ENCODE data around the gene LRRC52.

LRRC52 gene, protein sequence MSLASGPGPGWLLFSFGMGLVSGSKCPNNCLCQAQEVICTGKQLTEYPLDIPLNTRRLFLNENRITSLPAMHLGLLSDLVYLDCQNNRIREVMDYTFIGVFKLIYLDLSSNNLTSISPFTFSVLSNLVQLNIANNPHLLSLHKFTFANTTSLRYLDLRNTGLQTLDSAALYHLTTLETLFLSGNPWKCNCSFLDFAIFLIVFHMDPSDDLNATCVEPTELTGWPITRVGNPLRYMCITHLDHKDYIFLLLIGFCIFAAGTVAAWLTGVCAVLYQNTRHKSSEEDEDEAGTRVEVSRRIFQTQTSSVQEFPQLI

DNA sequence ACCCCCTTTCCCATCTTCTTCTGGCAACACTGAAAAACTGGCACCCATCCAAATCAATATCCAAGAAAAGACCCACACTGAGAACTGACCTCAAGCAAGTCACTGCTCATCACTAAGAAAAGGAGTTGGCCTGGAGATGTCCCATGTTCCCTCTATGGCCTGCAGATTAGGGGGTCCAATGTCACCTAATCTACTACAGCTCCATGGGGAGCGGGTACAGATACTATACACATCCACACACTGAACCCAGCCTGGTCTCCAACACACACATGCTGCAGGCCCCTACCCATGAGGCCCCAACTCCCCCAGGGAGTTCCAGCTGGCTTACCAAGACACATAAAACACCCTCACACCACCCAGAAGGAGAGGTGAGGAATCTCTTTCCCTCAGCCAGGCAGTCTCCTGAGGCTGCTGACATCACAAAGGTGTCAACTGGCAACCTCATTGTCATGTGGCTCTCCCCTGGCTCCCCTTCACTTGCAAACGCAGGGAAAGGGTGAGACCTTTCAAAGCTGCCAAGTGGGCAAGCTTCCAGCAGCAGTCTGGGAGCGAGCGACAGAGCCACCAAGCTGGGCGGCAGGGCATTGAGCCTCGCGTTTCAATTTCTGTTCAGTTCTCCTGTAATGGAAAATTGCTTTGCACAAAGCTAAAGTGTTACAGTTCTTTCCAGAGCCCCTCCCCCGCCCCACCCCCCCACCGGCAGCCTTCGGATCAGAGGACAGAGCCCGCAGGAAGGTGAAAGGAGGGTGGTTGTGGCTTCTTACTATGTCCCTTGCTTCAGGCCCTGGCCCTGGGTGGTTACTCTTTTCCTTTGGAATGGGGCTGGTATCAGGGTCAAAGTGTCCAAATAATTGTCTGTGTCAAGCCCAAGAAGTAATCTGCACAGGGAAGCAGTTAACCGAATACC lies at the start of gene LRRC52:
Gene LRRC52 (plus strand): TSS at position 469 of the 907 bp plus-strand sequence. CDS start 297 bp downstream, at position 766.
- DNase-seq (ENCODE audit: low read depth) = no peak

DNA sequence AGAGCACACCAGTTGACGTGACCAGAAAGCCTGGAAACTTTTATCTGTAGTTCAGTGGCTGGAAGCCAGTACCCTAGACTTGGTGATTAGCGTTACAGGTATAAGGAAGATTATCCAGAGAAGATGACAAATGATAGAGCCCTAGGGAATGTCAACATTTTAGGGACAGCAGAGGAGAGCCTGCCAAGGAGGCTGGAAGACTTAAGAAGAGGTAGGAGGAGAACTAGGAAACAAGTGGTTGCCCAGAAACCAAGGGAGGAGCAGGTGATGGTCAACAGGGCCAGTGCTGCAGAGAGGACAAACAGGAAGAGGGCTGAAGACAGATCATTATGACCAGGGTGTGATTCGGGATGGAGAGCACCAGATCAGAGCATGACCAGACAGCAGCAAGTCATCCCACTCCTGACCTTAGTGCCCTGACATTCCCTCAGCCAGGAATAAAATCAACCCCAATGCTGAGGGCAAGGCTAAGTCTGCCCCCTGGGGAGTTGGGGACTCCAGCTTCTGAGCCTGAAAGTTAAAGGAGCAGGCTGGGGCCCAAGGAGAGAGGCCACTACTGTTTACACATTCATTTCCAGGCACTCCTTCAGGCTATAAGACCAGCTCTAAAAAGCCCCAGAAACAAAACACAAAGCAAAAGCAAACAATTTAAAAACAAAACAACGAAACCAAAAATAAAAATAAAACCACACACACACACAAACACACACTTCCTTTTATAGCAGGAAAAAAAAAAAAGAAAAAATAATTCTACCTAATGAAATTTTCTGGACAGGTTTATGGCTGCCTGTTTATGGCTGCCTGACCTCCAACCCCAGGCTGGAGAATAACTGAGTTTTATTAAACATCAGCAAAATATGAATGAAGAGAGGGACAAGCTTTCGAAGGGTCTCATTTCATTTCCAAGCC lies 48.6 kb upstream of the LRRC52 start:
- no peak for DNase-seq (ENCODE audit: low read depth)

DNA sequence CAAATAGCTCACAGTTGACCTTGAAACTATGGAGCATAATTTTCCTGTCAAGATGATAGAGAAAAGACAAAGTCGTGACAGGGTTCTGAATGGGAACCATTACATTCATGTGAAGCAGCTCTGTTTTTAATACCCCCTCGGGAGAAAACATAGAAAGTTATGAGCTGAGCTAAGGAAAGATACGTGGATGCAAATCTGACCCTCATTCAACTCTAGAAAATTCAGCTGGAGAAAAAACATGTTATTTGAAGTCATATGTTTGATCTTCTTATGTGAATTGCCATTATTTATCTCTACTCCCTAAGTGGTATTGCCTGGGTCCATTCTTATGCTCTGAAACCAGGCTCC lies 48.0 kb upstream of the LRRC52 start:
- DNase-seq (ENCODE audit: low read depth) = no peak

DNA sequence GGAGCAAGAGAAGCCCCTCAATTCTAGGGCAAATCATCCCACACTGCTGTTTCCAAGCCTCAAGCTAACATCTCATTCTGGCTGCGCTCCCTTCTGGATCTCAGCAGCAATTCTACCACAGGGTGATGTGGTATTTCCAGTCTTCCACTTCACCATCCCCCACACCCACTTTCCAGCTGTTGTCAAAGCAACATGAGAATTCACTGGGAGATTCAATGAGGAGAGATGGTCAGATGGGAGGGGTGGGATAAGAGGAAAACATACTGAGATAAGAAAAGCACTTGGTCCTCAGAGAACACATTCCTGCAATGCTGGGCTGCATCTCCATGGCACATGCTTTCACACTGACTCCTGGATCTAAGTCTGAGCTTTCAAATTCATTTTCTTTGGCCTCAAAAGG lies 47.3 kb upstream of the LRRC52 start:
- no peak for DNase-seq (ENCODE audit: low read depth)

DNA sequence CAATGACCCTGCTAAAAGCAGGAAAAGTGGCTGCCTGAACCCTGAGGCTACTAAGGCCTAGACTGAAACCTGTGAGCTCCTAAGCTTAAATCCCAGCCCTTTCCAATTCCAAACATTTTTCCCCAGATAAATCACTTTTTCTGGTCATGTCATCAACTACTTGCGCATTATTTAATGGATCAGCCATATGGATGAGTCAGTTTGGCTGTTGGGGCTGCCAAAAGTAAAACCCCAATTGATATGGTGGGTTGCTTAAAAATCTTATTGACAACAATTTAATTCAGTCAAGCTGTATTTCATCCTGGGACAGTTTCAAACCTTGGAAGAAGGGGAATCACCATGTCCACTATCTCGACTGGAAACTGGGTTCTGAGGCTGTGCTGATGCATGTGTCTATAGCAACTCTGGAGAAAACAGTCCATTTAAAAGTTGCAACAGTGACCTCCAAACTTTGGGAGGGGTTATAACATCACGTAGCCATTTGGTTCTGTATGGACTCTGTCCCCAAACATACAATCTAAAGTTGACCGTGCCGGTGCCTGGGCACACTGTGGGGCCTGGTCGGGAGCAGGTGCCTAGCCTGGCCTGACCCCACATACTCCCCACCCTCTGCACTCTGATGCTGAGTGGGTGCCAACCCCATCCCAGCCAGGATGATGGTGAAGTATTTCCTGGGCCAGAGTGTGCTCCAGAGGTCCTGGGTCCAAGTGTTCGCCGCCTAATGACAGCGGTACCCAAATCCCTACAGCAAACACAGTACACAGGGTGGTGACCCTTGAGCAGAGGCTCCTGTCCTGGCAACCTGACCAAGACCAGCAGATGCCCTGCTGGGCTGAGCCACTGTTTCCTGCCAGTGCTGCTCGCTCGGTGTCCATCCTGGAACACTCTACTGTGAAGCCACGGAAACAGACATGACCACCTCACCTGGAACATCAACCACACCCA lies 46.5 kb upstream of the LRRC52 start:
- DNase-seq (ENCODE audit: low read depth) = no peak

DNA sequence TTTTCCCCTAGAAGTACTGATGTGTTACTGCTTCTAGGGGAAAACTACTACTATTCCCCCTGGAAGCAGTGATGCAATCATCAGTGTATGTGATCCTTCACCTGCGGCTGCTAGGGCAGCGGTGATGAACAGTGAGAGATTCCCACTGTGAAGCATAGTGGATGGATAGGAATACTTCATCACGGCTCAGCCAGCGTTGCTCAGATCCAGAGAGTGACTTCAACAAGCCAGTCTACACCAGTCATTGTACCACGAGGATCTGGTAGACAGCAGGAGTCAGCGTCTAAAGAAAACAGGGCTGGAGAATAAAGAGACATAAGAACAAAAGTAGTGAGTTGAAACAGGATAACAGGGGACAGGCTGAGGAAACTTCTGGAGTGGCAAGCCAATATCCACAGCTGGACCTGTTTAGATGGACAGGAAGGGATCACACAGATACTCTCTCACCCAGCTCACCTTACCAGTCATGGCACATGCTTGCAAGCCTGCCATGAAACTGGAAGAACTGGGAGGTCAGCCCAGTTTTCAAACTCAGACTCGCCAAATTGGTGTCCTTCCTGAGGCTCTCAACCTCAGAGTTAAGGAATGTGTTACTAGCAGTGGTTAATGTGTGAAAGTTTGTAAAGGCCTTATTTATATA lies 42.4 kb upstream of the LRRC52 start:
- no peak for DNase-seq (ENCODE audit: low read depth)

DNA sequence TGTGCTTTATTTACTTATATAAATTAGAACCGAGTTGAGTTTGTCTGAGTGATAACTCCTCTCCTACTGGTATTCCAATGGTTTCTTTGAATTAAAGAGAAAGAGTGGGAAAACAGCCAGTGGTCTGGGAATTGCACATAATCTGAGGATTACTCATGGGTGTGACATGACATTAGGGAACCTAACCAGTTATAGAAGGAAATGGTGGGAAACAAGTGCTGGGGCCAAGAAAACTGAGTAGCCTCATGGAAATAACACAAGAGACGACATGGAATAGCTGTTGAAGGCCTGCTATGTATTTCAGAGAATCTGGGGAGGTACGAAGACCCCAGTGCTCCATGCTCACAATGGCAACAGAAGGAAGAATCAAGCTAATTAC lies 41.8 kb upstream of the LRRC52 start:
- no peak for DNase-seq (ENCODE audit: low read depth)

DNA sequence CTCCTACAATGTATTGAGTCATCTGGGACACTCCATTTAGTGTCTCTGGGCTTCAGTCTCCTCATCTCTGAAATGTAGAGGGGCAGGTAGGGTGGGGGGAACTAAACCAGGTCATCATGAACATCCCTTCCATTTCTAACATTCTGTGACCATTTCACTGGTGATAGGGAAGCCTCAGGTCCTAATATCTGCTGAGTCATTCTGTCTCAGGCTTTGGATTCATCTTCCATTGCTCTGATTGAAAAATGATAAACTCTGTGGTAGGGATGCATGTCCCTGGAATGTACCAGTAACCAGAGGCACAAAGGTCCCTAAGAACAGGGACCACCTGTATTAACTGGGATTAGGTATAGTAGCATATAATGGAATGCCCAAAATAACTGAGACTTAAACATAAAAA lies 36.2 kb upstream of the LRRC52 start:
- DNase-seq (ENCODE audit: low read depth) = no peak

DNA sequence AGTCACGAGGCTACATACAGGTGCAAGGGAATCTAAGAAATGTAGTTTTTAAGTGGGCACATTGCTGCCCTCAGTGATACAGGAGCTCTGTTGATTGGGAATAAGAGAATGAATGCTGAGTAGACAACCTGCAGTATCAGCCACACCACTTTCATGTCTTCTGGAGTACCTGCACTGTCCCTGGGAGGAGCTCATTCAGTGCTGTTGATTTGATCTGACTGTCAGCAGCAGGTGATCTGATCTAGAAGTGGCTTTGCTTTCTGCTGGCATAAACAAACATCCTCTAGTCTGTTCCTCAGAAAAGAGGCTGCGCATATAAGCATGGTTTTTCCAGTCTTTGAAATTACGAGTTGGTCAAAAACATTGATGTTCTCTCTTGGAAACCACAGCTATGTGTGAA lies 35.5 kb upstream of the LRRC52 start:
- DNase-seq (ENCODE audit: low read depth) = no peak

DNA sequence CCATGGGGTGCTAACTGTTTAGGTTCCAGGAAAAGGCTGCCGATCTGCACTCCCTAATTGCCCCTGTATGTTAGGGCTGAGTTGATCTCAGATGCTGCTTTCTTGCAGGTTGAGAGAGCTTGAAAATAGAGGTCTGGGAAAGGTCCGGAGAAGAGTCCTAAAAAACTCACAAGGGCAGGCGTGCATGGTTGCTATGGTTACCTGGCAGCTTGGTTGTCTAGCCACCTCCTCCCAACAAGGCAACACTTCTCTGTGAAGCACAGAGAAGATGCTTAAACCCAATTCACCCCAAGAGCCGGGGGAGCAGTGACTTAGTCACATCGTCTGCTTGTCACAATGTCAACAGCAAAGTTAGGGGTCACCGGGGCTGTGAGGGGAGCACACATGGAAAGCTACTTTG lies 31.0 kb upstream of the LRRC52 start:
- DNase-seq (ENCODE audit: low read depth) = no peak

DNA sequence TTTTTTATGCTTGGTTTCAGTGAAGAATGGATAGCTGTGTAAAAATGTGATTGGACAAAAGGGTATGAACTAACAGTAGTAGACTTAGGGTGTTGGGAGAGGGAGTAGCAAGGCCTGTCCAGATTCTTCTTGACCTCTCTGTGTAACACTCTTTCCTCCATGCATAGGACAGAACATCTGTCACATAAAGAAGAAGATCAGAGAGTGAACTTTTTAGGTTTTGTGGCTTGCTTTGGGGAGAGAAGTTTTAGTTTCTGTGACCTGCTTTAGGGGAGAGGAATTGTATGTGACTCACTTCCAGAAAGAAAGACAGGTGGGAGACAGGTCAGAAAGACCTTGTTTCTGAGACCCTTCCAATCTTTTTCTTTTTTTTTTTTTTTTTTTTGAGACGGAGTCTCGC lies 27.3 kb upstream of the LRRC52 start:
- DNase-seq (ENCODE audit: low read depth) = no peak

DNA sequence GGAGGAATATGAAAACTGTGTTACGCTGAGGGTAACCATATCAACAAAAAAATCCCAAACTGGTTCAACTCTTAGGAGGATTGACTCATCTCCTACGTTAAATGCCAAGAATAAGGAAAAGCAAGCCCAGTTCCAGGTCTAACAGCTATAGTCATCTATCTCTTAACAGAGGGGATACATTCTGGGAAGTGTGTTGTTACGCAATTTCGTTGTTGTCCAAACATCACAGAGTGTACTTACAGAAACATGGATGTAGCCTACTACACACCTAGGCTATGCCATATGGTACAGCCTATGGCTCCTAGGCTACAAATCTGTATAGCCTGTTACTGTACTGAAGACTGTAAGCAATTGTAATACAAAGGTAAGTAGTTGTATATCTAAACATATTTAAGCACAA lies 23.2 kb upstream of the LRRC52 start:
- DNase-seq (ENCODE audit: low read depth) = no peak

DNA sequence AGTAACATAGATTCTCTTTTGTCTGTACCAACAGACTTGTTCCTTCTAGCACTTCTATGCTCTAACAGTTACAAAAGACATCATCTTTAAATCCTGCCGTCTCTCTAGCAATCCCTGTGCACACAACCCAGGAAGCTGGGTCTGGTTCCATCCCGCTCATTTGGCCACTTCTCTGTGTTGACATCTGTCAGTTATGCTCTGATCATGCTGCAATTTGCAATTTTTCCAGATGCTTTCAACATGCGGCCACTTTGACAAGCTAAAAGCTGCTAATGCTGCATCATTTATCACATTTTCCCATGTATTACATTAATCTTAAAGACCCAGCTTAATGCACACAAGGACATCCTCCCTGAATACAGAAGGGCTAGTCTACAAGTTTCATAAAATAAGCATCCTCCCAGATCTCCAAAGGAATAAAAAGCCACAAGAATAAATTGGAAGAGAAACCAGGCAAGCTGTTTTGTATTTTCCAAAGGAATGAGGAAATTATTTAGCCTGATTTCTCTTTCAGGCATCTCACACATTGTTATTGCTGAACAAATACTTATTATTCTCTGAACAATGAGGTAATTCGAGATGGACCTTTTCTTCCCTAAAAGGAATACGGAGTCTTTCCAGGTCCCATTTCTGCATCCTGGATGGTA lies 19.0 kb upstream of the LRRC52 start:
- no peak for DNase-seq (ENCODE audit: low read depth)

DNA sequence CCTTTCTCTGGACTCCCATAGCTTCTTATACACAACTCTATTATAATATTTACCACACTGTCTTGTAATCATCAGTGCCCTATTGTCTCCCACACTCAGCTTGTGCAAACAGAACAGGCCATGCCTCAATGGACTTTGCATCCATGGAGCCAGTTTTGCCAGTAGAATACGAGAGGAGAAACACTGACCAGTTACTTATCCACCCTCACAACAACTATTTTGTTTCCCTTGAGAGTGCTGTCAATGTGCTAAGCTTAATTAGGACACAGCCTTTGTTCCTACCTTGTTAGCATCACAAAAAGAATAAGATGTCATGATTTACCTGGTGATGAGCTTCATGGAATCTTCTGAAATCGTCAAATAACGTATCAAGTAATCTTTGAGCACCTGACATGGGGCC lies 18.1 kb upstream of the LRRC52 start:
- no peak for DNase-seq (ENCODE audit: low read depth)

DNA sequence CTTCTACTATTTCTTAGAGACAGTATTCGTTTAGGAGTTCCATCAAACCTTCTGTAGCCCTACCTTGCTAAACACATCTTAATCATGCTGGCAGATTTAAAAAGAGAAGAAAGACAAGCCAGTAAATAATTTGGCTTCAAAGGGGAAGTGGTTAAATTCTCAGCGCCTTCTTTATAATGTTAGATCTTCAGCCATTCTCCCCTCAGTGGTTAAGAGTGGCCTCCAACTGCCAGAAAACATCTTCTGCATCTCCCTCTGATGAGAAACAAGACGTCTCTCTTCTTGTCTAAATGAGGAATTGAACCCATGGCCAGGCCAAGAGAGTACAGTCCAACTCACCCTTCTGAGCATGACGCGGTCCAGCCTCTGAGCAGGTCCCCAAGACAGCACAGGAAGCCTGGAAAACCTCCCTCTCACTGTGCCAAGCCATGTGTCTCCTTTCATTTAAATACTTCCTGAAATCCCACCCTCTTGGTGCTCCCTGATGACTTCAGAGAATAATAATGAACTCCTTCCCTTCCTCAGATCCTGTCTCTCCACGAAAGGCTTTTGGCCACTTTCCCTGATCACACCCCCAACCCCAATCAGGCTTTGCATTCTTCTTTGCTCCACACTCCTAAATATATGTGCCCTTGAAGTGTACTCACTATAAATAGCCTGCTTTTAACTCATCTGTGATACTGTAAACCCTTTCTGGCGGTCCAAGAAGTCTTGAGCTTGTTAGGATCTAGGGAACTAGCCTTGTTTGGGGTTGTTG lies 16.4 kb upstream of the LRRC52 start:
- DNase-seq (ENCODE audit: low read depth) = no peak

DNA sequence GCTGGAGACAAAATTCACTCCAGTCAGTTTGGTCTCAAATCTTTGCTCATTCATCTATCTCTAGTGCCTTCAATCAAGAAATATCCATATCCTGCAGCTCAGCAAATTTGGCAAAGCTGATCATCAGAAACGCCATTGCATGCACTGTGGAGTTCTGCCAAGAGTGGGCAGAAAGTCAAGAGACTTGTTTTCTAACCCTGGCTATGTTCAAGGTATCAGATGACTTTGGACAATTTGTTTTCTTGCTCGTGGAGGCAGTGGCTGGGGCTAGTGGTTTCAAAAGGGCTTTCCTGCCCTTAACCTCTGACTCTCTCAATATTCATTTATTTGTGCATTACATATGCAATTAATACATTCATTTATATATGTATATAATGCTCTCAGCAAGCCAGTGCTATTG lies 12.8 kb upstream of the LRRC52 start:
- DNase-seq (ENCODE audit: low read depth) = no peak

DNA sequence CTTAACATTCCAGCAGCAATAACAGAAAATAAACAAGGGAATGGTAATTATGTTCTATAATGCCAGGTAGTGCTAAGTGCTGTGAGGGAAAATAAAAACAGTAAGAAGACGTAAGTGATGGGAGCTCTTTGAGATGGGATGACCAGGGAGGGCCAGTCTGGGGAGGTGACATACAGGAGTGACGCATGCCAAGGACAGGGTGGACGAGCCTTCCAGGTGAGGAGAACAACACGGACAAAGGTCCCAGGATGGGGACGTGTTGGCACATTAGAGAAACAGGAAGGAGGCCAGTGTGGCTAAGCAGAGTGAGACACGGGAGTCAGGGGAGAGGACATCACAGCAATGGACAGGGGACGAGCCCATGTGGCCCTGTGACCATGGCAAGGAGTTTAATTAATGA lies 11.7 kb upstream of the LRRC52 start:
- DNase-seq (ENCODE audit: low read depth) = no peak

DNA sequence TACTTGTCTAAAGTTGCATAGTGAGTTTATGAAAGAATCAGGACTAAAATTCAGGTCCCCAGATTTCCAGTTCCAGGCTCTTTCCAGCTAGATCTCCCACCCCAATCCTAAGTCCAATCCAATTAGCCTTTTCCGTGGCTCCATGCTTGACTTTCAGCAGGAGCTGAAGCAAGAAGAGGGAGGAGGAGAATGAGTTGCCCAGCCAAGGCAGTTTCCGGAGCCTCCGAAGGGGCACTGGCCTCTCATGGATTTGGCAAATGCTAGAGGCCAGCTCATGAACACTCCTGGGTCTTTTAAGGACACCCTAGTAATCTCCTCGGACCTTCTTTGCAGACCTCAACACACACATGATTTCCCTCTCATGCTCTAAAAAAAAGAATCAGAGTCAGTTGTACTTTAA lies 10.5 kb upstream of the LRRC52 start:
- DNase-seq (ENCODE audit: low read depth) = no peak

DNA sequence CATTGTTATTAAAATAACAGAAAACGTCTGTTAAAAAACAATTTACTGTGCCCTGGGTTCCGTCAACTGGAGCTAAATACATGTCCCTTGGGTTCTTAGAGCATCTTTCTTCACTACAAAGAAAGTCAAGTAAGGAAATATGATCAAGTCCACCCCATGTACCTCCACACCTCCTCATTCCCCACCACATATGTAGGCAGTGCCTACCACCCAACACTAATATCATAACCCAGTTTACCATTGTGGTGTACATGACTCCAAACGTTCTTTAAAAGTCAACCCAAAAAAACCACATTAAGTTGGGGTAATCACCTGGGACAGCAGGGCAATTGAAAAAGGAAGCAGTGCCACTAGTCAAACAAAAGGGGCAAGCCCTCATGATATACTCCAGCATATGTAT lies 7.8 kb upstream of the LRRC52 start:
- no peak for DNase-seq (ENCODE audit: low read depth)

Data from fibroblast of the conjunctiva (primary cell).